Fibroblast of skin of left biceps (primary cell): ENCODE measurements around the gene ZBTB48.
"Not testable (repeated sequence)": the region's sequence is repeated elsewhere in the genome, so short reads cannot be mapped to it uniquely, and the experiment has no call there.

Experiments
- DNase-seq, 2 experiments: peaks; one replicate each; pipeline ENCODE4 v3.0.0-alpha.2; 2013; ENCODE audit warnings: low read depth in 2 of 2

The ZBTB48 gene

GRCh38 chr1:6579374-6580118 is at the start of gene ZBTB48:
Gene ZBTB48, plus strand, starts transcription at chr1:6579994. Its CDS starts 616 bp downstream, at chr1:6580610.
- DNase-seq: peak; percentile 88 to 92

GRCh38 chr1:6530504-6531160 is 49.2 kb upstream of the ZBTB48 start:
- no peak for DNase-seq

DNA sequence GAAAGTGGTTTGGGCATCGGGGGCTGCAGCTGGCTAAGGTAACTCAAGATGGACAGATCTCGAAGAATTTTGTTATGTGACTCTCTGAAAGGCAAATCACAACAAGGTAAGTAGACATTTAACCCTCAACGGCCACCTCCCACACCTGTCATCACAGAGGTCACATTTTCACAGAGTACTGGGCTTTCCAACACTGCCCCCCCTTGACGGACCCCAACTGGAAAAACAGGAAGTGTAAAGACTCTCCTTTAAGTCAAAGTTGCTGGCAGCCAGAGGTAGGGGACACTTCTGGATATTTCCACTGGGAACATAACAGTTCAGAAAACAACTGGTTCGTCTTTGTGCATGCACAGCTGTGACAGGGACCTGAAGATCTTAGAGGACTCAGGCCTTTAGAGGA is 47.8 kb upstream of the ZBTB48 start:
- no peak for DNase-seq

DNA sequence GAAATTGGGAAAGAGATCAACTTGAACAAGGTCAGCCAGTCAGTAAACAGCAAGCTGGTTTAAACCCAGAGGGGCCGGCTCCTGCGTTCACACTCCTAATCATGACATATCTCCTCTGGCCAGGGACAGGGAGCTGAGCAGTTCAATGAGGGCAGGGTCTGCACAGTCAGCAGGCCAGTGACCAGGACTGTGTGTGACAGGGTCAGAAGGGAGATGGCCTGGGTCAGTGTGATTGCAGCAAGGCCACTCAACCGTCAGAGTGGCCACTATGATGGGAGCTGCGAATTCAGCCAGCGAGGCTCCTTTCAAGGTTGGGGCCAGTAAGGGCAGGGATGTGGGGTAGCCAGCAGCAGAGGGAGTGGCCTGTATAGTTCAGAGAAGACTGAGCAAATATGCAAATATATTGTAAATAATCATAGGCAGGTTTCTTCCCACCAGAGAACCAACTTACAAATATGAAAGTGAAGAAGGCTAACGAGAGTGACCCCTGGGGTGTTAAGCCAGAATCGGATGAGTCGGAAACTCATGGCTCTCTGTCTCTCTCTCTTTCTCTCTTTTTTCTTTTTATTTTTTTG is 45.5 kb upstream of the ZBTB48 start:
- no peak for DNase-seq

DNA sequence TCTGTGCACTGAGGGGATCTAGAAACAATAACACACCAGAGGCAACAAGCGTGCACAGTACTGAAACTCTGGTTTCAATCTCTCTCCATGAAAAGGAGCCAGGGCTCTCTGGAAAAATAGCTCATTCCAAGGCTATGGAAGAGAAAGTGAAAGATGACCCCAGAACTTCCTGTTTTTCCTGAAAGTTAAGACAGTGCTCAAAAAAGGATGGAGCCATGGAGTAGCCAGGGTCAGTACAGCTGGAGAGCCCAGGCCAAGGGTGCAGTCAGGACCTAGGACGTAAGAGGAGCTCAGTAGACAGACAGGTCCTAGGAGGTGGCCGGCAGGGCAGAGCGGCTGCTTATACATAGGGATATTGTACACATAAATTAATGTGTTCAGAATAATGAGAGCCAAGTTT is 44.6 kb upstream of the ZBTB48 start:
- DNase-seq: no peak

GRCh38 chr1:6536291-6536690 is 43.5 kb upstream of the ZBTB48 start:
- DNase-seq: no peak

GRCh38 chr1:6538956-6539355 is 40.8 kb upstream of the ZBTB48 start:
- DNase-seq: no peak

GRCh38 chr1:6544831-6545230 is 35.0 kb upstream of the ZBTB48 start:
- peak in 1 of 2 experiments; percentile 15 for DNase-seq

DNA sequence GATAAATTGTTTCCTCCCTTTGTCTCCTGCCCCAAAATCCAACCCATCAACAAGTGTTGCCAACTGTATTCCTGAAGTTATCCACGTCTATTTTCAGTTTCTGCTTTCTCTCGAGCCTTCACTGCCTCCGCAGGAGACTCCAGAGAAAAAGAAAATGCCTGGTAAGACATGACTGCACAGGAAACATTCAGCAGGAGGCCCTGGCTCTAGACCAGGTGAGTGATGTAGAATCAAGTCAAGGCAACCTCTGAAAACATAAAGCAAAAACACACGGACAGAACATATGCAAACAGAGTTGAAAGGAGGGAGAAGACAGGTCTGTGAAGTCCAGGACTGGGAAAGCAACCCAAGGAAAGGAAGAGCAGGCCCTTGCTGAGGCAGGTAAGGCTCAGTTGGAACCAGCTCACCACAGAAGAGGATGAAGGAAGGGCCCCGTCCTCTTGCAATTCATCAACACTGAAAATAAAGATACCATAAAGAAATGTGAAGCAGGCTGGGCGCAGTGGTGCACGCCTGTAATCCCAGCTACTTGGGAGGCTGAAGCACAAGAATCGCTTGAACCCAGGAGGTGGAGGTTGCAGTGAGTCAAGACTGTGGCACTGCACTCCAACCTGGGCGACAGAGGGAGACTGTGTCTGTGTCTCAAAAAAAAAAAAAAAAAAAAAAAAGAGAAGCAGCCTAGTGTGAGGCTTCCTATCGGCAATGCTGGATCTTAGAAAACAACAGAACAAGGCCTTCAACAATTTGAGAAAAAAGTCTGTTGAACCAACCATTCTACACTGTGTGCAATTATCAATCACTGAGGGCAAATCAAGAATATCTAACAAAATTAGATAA is 34.3 kb upstream of the ZBTB48 start:
- no peak for DNase-seq

DNA sequence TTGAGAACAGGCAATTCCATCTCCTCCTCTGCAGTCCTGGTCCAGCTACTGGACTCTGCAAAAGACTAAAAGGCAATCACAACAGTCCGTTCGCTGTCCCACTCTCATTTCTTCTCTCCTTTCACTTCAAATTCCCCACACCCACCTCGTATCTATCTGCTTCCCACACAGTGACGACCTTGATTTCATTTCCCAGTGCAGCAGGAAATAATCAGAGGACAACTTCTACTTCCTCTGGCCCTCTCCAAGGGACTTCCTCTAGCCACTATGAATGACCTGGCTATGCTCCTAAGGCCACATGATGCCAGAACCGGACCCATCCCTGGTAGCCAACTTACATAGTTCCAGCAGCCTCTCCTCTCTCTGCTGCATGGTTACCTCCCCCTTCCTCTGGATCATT is 33.5 kb upstream of the ZBTB48 start:
- no peak for DNase-seq

- no peak for DNase-seq
Measured at GRCh38 chr1:6547301-6547700, 32.5 kb upstream of the ZBTB48 start.

DNA sequence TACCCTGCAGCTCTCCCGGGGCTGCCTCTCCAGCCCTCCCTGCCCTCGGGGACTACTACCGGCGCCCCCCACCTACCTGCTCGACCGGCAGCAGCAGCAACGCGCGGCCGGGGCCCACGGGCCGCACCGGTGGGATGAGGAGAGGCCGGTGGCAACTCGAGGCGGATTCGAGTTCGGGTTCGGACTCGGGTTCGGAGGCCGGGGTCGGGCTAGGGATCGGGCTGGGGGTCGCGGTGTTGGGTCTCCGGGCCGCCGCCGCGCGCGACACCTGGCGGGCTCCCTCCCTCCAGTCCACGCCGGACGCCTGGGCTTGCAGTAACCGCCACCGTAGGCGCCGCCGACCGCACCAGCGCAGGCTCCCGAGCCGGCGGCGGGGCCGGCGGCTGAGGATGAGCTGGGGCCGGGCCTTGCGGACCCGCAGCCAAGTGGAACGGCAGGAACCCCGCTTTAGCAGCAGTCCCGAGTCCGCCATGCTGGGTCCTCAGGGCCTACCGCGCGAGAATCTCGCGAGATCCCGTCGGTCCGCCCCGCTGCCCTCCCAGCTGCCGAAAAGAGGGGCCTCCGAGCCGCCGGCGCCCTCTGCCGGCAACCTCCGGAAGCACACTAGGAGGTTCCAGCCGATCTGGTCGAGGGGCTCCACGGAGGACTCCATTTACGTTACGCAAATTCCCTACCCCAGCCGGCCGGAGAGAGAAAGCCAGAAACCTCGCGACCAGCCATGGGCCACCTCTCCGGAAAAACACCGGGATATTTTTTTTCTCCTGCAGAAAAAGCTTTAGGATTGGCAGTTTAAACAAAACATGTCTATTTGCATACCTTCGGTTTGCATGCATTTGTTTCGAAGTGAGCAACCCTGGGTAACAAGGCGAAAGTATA is 25.5 kb upstream of the ZBTB48 start, which contains the start of gene NOL9:
Gene NOL9, minus strand, starts transcription at position 483 of the 876 bp plus-strand sequence. Its CDS starts 11 bp downstream, at position 472.
- peak; percentile 68 to 71 for DNase-seq

DNA sequence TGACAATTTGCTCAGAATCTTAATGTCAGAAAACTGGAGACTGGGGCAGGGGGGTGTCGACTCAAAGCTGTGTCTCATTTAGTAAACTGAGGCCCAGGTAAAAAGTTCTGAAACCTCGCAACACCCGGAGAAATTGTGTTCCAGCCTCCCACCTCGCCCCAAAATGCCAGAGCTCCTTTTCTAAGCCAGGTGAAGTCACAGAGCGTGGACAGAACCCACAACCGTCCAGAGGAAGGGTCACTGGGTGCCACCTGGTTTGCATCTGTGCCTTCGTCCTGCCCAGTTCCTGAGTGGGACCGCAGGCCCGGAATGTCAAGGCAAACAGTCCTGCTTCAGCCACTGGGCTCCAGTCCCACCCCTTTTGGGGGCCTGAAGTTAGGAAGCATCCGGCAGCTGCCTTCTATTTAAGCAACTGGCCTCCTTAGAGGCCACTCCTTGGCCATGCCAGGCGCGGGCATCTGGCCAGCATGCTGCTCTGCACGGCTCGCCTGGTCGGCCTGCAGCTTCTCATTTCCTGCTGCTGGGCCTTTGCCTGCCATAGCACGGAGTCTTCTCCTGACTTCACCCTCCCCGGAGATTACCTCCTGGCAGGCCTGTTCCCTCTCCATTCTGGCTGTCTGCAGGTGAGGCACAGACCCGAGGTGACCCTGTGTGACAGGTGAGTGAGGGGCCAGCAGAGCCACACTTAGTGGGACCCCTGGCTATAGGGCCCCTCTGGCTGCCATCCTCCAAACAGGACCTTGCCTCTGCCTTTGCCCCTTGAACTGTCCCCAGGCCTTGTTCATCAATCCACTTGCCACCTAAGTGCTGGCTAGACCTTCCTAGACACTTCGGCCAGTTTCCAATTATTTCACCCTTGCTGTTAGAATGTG is 24.7 kb upstream of the ZBTB48 start, which contains the start of gene TAS1R1:
Gene TAS1R1, plus strand, starts transcription at position 401 of the 872 bp plus-strand sequence. Its CDS starts 67 bp downstream, at position 468.
- DNase-seq: no peak

DNA sequence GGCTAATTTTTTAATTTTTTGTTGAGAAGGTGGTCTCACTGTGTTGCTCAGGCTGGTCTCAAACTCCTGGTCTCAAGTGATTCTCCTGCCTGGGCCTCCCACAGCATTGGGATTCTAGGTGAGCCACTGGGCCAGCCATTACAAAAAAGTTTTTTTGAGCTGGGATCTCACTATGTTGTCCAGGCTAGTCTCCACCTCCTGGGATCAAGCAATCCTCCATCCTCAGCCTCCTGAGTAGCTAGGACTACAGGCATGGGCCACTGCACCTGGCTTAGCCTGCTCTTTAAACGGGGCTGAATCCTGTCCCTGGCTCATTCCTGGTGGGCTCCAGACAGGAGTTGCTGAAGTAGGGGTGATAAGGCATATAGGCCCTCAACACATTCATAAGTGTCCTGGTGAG is 22.2 kb upstream of the ZBTB48 start:
- no peak for DNase-seq

- not testable (repeated sequence) for DNase-seq
Measured at GRCh38 chr1:6559161-6559560, 20.6 kb upstream of the ZBTB48 start.

- DNase-seq: no peak
Measured at GRCh38 chr1:6560267-6560666, 19.5 kb upstream of the ZBTB48 start.

DNA sequence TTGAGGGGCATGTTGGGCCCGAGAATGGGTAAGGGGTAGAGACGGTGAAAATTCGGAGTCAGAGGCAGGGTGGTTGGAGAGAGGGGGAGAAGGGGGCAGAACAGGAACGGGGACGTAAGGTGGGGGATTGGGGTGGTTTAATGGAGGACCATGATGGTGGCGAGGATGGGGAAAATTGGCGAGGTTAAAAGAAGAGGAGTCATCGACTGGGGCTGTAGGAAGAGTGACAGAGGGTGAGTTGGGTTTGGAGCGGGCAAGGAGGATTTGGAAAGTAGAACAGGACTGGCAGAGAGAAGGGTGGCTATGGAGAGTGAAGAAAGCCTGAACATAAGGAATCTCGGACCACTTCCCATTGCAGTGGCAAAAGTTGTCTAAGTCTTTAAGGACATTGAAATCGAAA is 10.8 kb upstream of the ZBTB48 start:
- no peak for DNase-seq

DNA sequence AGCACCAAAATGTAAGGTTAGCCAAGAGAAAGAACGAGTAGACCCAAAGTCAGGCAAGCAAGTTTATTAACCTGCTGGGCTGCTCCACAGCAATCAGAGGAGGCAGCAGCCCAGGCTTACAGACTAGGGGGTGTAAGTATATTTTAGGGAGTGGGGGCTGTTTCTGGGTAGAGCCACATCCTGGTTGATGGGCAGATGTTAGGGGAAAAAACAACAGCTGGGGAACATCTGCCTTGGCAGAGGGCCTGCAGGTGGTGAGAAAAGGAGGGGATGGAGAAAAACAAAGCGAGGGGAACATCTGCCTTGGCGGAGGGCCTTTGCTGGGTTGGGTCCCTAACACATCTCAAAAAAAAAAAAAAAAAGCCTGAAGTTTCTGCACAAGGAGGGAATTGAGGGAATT is 9.7 kb upstream of the ZBTB48 start:
- no peak for DNase-seq

GRCh38 chr1:6570987-6571386 is 8.8 kb upstream of the ZBTB48 start:
- DNase-seq: no peak
